ENCODE measurements around the gene SLA2.
"Not testable (repeated sequence)": the region's sequence is repeated elsewhere in the genome, so short reads cannot be mapped to it uniquely, and the experiment has no call there.

SLA2 gene

GRCh38 chr20:36645998-36646397, at the start of gene SLA2:
SLA2 (minus strand) TSS chr20:36646196; CDS start chr20:36641335, 4,861 bp downstream.
- H3K9me3 ChIP-seq (ENCODE audit: low read depth, low read length), result no peaks in the 10 kb centered on the region
- no peaks in the 10 kb centered on the region for H3K36me3 ChIP-seq (ENCODE audit: insufficient read depth, low read length)
- H3K9ac ChIP-seq (ENCODE audit: insufficient read length), result no peak within 1 kb of the TSS
- H3K4me3 ChIP-seq, result no peak within 1 kb of the TSS
- H3K27ac ChIP-seq, result no peak within 1 kb of the TSS
- TF ChIP-seq POLR2AphosphoS5 (IDR thresholded peaks at IDR 0.05; ENCODE audit: borderline replicate concordance, low read depth, low read length) (no peak), FOXP2 (optimal IDR thresholded peaks at IDR 0.05; ENCODE audit: control extremely low read depth, extremely low read length, insufficient read depth) (no peak), EZH2 (IDR thresholded peaks at IDR 0.05) (no peak)
- DNase-seq (ENCODE audit: low read depth, low spot score), result no peak

- not testable (repeated sequence) for H3K9ac ChIP-seq (ENCODE audit: insufficient read length)
Measured at GRCh38 chr20:36695467-36695866, 49.5 kb upstream of the SLA2 start.

GRCh38 chr20:36688630-36689029, 42.6 kb upstream of the SLA2 start:
- TF ChIP-seq FOXP2 (optimal IDR thresholded peaks at IDR 0.05; ENCODE audit: control extremely low read depth, extremely low read length, insufficient read depth) (no peak), POLR2AphosphoS5 (IDR thresholded peaks at IDR 0.05; ENCODE audit: borderline replicate concordance, low read depth, low read length) (no peak), EZH2 (IDR thresholded peaks at IDR 0.05) (no peak)
- no peak overlapping the region for H3K4me3 ChIP-seq
- no peaks in the 10 kb centered on the region for H3K9me3 ChIP-seq (ENCODE audit: low read depth, low read length)
- no peak for DNase-seq (ENCODE audit: low read depth, low spot score)
- H3K27ac ChIP-seq, result no peak overlapping the region
- no peak overlapping the region for H3K9ac ChIP-seq (ENCODE audit: insufficient read length)
- H3K36me3 ChIP-seq (ENCODE audit: insufficient read depth, low read length), result no peaks in the 10 kb centered on the region

More at GRCh38 chr20:36695467-36695866, 49.5 kb upstream of the SLA2 start:
- not testable (repeated sequence) for H3K4me3 ChIP-seq; DNase-seq (ENCODE audit: low read depth, low spot score); H3K9me3 ChIP-seq (ENCODE audit: low read depth, low read length); H3K27ac ChIP-seq; H3K36me3 ChIP-seq (ENCODE audit: insufficient read depth, low read length)

GRCh38 chr20:36687850-36688249, 41.9 kb upstream of the SLA2 start:
- Histone ChIP-seq H3K9me3 (ENCODE audit: low read depth, low read length) (no peaks in the 10 kb centered on the region), H3K36me3 (ENCODE audit: insufficient read depth, low read length) (no peaks in the 10 kb centered on the region), H3K9ac (ENCODE audit: insufficient read length) (no peak overlapping the region), H3K27ac (no peak overlapping the region), H3K4me3 (no peak overlapping the region)
- no peak for DNase-seq (ENCODE audit: low read depth, low spot score)
- TF ChIP-seq FOXP2 (optimal IDR thresholded peaks at IDR 0.05; ENCODE audit: control extremely low read depth, extremely low read length, insufficient read depth) (no peak), POLR2AphosphoS5 (IDR thresholded peaks at IDR 0.05; ENCODE audit: borderline replicate concordance, low read depth, low read length) (no peak), EZH2 (IDR thresholded peaks at IDR 0.05) (no peak)

- no peak overlapping the region for H3K4me3 ChIP-seq
- H3K9ac ChIP-seq (ENCODE audit: insufficient read length), result no peak overlapping the region
- H3K36me3 ChIP-seq (ENCODE audit: insufficient read depth, low read length), result no peaks in the 10 kb centered on the region
- H3K9me3 ChIP-seq (ENCODE audit: low read depth, low read length), result no peaks in the 10 kb centered on the region
- no peak overlapping the region for H3K27ac ChIP-seq
- TF ChIP-seq FOXP2 (optimal IDR thresholded peaks at IDR 0.05; ENCODE audit: control extremely low read depth, extremely low read length, insufficient read depth) (no peak), POLR2AphosphoS5 (IDR thresholded peaks at IDR 0.05; ENCODE audit: borderline replicate concordance, low read depth, low read length) (no peak), EZH2 (IDR thresholded peaks at IDR 0.05) (no peak)
- no peak for DNase-seq (ENCODE audit: low read depth, low spot score)
Measured at GRCh38 chr20:36686944-36687343, 40.9 kb upstream of the SLA2 start.

- Histone ChIP-seq H3K4me3 (no peak overlapping the region), H3K36me3 (ENCODE audit: insufficient read depth, low read length) (no peaks in the 10 kb centered on the region), H3K27ac (no peak overlapping the region), H3K9me3 (ENCODE audit: low read depth, low read length) (no peaks in the 10 kb centered on the region), H3K9ac (ENCODE audit: insufficient read length) (no peak overlapping the region)
- TF ChIP-seq FOXP2 (optimal IDR thresholded peaks at IDR 0.05; ENCODE audit: control extremely low read depth, extremely low read length, insufficient read depth), result no peak
- no peak for TF ChIP-seq POLR2AphosphoS5 (IDR thresholded peaks at IDR 0.05; ENCODE audit: borderline replicate concordance, low read depth, low read length)
- TF ChIP-seq EZH2 (IDR thresholded peaks at IDR 0.05), result no peak
- DNase-seq (ENCODE audit: low read depth, low spot score), result no peak
Measured at GRCh38 chr20:36686504-36686903, 40.5 kb upstream of the SLA2 start.

GRCh38 chr20:36684747-36685146, 38.8 kb upstream of the SLA2 start:
- H3K9ac ChIP-seq (ENCODE audit: insufficient read length), result no peak overlapping the region
- no peaks in the 10 kb centered on the region for H3K9me3 ChIP-seq (ENCODE audit: low read depth, low read length)
- no peak overlapping the region for H3K4me3 ChIP-seq
- TF ChIP-seq FOXP2 (optimal IDR thresholded peaks at IDR 0.05; ENCODE audit: control extremely low read depth, extremely low read length, insufficient read depth) (no peak), EZH2 (IDR thresholded peaks at IDR 0.05) (no peak), POLR2AphosphoS5 (IDR thresholded peaks at IDR 0.05; ENCODE audit: borderline replicate concordance, low read depth, low read length) (no peak)
- H3K36me3 ChIP-seq (ENCODE audit: insufficient read depth, low read length), result peaks cover 5% of the 10 kb centered on the region
- no peak overlapping the region for H3K27ac ChIP-seq
- no peak for DNase-seq (ENCODE audit: low read depth, low spot score)

GRCh38 chr20:36682311-36682710, 36.3 kb upstream of the SLA2 start:
- Histone ChIP-seq H3K9me3 (ENCODE audit: low read depth, low read length) (no peaks in the 10 kb centered on the region), H3K9ac (ENCODE audit: insufficient read length) (no peak overlapping the region), H3K4me3 (no peak overlapping the region), H3K27ac (no peak overlapping the region), H3K36me3 (ENCODE audit: insufficient read depth, low read length) (peaks cover 5% of the 10 kb centered on the region)
- no peak for TF ChIP-seq EZH2 (IDR thresholded peaks at IDR 0.05)
- TF ChIP-seq POLR2AphosphoS5 (IDR thresholded peaks at IDR 0.05; ENCODE audit: borderline replicate concordance, low read depth, low read length), result no peak
- TF ChIP-seq FOXP2 (optimal IDR thresholded peaks at IDR 0.05; ENCODE audit: control extremely low read depth, extremely low read length, insufficient read depth), result no peak
- DNase-seq (ENCODE audit: low read depth, low spot score), result no peak

- H3K36me3 ChIP-seq (ENCODE audit: insufficient read depth, low read length), result peaks cover 5% of the 10 kb centered on the region
- H3K27ac ChIP-seq, result no peak overlapping the region
- no peak overlapping the region for H3K4me3 ChIP-seq
- H3K9ac ChIP-seq (ENCODE audit: insufficient read length), result no peak overlapping the region
- TF ChIP-seq FOXP2 (optimal IDR thresholded peaks at IDR 0.05; ENCODE audit: control extremely low read depth, extremely low read length, insufficient read depth) (no peak), EZH2 (IDR thresholded peaks at IDR 0.05) (no peak), POLR2AphosphoS5 (IDR thresholded peaks at IDR 0.05; ENCODE audit: borderline replicate concordance, low read depth, low read length) (no peak)
- DNase-seq (ENCODE audit: low read depth, low spot score), result no peak
- no peaks in the 10 kb centered on the region for H3K9me3 ChIP-seq (ENCODE audit: low read depth, low read length)
Measured at GRCh38 chr20:36677422-36677771, 31.4 kb upstream of the SLA2 start.
